Superior temporal gyrus (tissue), 1 donor: ENCODE data around the gene BANP.
A peak's percentile ranks its signal among the peaks of the same experiment; 100 is the strongest.
"Not testable (repeated sequence)": the region's sequence is repeated elsewhere in the genome, so short reads cannot be mapped to it uniquely, and the experiment has no call there.

Source experiments
- DNase-seq: peaks from one replicate; pipeline ENCODE4 v3.0.0-alpha.2; 2016; ENCODE audit errors: extremely low spot score

Gene BANP

DNA sequence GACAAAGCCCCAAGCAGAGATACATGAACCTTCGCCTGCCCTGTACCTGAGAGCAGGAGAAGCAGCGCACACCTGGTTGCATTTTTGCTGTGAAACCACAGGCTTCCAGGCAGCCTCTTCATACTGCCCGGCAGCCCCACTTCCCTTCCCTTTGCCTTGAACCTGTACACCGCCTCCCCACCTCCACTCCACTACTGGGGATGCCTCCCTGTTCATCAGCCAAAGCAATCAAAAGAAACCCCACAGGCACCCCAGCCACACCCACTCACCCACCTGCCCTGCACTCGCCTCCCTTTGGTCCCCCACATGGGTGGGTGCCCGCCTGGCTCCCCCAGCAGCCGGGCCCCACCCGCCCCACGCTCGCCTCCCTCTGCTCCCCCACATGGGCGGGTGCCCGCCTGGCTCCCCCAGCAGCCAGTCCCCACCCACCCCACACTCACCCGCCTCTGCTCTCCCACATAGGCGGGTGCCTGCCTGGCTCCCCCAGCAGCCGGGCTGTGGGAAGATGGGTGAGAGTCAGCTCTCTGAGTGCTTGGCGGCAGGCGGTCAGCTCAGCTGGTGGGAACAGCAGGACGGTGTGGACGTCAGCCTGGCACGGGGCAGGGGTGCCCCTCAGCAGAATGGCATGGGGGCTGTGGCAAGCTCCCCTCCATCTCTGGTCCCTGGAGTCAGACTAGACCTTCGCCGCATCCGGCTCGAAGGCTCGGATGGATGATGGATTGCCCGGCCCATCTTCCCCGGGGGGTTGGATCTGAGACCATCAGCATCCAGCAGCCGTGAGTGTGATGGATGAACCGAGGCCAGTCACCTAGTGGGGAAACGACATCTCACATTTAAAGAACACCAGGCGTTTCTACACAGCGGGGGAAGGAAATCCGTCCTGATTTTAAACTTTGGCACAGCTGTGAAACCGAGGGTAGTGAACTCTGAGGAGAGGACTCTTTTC, 135.6 kb downstream of the BANP start:
- no peak for DNase-seq

DNA sequence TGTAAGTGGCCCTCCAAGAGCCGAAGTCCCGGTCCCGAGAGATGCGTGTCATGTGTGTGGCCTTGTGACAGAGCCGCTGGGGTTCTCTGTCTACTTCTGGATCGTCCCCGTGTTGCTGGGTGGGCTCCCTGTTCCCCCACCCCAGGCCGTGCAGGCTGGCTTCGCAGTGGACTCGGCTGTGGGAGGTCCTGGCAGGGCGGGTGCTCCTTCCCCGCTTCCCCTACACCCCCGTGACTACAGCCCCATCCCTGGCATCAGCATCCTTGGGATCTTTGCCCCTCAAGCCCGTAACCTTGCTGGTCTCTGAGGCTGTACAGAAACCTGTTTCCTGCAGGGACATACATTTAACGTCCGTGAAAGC, 136.3 kb downstream of the BANP start:
- DNase-seq: no peak

DNA sequence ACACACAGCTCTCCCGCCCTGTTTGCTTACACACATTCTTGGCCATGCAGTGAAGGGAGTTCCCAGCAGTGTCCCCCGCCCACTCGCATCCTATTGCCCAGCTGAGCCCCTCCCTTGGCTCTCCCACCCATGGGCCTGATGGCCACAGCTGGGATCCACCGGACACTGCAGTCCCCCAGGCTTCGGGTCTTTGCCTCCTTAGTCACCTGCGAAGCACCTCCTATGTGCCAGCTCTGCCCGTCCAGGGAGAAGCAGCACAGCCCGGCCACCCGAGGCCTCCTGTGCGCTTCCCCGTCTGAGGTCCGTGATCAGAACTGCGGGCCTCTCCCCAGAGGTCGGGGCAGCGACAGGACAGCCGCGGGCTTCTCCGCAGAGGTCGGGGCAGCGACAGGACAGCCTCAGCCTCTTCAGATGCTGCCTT, 136.9 kb downstream of the BANP start:
- DNase-seq: no peak

DNA sequence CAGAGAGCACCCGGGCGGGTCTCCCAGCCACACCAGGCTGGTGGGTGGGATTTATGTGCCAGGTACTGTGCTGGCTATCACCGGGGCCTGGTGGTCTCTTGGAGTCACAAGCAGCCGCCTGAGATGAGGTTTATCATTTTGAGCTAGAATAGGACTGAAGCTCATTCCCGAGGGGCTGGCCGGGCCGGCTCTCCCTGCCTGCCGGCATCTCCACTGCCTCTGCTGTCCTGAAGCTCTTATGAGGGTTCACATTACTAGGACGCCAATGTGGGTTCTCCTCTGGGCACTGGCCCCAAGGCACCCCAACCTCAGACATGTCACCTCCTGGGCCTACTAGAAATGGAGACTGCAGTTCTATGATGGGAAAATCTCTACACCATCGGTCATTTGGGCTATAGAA, 137.4 kb downstream of the BANP start:
- not testable (repeated sequence) for DNase-seq

DNA sequence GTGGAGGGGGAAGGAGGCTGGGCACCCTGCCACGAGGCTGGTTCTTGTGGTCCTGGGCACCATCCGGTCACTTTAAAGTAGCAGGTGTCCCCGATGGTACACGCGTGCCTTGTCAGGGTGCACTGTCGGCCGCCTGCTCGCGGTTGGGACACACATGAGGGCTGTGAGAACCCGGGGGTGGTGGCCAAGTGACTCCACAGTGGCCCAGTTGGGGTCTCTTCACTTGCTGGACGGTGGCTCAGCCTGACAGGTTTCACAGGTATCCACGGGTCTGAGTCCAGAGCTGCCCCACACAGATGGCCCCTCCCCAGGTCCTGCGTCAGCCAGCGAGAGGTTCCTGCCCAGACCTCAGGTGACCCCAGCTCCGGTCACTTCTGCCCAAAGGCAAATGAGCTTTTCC, 137.8 kb downstream of the BANP start:
- DNase-seq: not testable (repeated sequence)

DNA sequence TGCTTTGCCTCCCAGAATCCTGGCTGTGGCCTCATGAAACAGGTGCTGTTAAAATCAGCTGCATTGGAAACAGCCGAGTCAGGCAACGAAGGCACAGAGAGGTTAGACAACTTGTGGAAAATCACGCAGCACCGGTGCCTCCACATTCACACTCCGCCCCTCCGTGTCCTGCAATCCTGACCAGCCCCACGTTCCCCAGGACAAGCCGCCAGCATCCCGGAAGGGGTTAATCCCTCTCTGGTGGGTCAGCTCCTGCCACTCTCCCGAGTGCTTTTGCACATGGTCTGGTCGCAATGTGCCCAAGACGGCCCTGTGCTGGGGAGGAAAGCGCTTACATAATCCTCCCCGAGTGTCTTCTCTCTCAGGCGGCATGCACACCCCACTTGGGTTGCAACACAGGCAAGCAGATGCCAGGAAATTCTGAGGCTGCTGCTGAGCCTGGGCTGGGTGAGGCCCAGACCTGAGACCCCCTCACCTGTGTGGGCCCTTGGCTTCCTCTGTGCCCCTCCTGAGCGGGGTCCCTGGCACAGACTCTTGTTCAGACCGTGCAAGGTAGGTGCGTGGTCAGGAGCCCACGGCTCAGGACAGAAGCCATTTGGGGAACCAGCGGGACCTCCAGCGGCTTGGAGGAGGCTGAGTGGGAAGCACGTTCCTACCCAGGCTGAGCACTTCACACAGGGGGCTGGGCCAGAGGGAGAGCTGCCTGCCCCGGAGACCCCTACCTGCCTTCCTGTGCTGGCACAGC, 138.6 kb downstream of the BANP start:
- DNase-seq: peak; percentile 51

DNA sequence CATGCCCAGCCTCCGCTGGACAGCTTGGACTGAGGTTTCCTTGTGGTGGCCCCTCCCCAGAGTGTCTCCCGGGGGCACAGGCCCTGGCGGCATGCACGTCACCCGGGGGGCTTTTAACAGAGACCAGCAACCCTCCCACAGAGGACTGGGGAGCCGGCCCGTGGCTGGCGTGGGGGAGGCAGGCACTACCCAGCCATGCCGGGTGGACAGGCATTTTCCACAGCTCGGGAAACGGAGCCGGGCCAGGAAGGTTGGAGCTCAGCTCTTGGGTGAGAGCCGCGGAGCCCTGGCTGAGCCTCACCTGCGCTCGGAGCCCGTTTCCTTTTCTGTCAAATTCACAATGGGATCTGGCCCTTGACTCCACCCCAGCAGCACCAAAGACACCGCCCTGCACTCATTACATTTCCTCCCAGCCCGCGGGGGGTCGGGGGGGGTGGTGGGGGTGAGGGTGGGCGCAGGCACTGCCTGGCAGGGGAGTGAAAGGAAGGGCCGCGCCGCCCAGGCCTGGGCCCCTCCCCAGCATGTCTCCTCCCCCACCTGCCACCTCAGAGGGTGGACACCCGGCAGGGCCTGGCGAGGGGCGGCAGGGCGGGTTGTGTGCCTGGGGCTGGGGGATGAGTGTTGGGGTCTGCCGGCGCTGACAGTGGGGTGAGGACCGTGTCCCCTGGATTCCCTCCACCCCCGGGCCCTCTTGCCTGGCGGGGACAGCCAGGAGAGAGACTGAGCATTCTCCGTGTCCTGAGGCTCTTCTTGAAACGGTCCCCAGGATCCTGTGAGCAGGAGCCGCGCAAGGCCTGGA, 139.3 kb downstream of the BANP start:
- DNase-seq: not testable (repeated sequence)

DNA sequence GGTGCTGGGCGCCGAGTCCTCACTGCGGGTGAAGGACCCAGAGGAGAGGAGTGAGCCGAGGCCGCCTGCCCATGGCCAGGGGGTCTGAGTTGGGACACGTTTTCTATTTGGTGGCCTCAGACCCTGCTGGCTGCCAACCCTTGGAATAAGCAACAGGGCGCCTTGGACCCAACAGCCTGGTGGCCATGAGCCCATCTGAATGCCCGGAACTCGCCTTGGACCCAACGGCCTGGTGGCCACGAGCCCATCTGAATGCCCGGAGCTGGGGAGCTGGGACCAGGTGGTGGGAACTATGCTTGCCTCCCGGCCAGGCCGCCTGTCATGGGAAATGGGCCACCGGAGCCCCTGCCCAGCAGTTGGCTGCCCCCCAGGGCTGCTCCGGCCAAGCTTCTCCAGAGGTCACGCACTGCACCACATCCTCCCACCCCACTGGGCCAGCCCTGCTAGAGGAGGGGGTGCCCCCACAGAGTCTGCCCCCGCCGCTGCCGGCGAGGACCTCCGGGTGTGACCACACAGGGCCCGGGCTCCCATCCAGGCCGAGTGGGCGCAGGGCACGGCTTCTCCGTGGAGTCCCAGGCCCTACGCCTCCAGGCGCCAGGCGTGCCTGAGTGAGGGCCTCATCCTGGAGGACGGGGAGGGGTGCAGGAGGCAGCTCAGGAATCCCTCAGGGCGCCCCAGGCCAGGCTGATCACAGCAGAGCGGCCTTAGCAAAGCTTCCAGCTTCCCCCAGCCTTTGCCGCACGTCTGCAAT, 140.2 kb downstream of the BANP start:
- not testable (repeated sequence) for DNase-seq

DNA sequence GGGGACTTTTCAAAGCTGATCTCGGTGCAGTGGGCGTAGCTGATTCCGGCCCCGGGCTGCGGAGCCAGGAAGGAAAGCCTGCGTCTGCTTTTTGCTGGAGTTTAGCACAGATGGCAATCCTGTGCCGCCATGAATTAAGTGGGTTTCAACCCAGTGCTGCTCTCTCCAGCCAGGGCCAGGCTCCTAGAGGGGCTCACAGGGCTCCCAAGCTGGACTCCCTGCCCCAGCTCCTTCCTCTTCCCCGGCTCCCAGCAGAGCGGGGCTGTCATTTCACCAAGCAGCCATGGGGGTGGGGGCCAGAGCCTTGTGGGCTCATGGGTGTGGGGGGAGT, 140.7 kb downstream of the BANP start:
- not testable (repeated sequence) for DNase-seq

DNA sequence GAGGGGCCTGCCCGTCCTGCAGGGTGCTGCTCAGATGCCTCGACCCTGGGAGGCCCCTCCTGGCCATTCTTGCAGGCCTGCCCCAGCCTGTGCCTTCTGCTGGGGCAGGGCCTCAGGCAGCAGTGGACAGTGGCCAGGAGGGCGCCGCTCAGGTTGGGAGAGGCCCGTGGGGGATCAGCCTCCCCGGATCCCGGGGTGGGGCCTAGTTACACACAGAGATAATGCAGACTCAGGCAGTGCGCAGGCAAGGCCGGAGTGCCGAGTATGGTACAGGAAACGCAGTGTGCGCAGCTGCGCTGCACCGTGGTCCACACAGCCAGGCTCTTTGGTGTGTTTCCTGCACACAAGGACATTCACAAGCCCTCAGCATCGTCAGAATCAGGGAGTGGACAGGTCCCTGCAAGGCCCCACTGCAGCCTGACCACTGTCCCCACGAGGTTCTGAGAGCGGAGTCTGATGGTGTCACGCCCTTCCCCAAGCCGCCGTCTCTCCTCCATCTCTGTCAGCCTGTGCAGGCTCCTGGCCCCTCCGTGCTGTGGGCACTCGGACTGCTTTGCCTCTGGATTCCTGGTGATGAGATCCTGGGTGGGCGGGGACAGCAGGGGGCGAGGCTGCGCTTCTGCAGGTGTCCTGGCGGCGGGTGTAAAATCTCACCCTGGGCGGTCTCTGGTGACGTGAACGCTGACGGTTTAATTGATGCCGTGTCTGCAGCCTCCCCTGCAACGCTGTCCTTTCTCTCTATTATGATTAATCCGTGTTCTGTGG, 141.7 kb downstream of the BANP start:
- not testable (repeated sequence) for DNase-seq

DNA sequence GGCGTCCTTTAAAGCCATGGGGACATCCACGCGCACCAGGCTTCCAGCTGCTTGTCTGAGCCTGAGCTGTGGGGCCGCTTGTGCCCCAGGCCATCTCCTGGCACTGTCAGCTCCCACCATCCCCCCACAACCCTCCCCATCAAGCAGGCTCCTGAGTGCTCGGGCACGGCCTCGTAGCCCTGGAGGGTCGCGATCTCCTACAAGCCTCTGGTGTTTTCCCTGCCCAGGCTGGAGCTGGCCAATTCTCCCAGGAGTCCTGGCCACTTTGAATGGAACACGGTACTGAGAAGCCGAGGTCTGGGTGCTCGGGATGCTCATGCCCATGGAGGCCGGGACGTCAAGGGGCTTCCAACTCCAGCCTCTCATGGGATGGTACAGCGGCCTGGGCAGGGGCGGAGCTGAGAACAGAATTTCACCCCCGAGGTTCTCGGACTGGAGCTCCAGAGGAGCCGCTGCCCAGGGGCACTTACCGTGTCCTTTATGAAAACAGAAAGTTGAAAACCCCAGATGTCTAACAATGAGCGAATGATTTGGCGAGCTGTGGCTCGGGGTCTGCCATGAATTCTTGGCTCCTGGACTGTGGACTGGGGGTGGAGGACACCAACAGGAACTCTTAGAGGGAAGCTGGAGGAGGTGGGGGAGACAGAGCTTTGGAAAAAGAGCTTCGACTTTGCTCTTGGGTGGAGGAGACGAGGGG, 142.5 kb downstream of the BANP start:
- DNase-seq: not testable (repeated sequence)

DNA sequence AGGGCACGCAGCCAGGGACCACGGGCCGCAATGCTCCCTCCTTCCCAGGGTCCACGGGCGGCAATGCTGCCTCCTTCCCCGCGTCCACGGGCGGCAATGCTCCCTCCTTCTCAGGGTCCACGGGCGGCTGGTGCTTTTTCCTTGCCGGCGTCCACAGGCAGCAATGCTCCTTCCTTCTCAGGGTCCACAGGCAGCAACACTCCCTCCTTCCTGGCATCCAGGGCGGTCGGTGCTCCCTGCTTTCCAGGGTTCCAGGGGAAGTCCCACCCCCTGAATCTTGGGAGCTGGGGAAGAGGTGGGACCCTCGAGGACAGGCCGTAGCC, 143.0 kb downstream of the BANP start:
- DNase-seq: not testable (repeated sequence)

DNA sequence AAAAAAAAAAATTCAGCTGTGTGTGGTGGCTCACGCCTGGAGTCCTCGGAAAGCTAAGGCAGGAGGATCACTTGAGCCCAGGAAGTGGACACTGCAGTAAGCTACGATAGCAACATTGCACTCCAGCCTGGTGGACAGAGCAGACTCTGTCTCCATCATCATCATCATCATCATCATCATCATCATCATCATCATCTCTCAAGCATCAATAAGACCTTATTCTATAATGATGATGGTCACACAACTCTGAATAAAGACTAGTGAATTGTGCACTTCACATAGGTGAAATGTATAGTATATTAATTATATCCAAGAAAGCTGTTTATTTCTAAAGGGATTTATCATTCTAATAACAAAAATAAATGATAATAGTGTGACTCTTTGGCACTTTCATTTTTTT, 143.7 kb downstream of the BANP start:
- DNase-seq: not testable (repeated sequence)

DNA sequence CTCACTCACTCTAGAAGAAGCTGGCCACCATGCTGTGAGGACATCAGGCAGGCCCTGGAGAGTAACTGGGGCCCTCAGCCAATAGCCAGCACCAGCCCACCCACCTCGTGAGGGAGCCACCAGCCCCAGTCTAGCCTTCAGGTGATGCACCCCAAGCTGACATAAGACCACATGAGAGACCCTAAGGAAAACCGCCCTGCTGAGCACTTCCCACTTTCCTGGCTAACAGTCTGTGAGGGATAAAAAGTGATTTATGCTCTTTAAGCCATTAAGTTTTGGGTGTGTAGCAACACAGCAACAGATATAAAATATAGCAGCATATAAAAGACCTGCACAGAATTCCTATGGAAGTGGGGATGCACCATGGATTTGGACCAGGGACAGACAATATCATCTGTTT, 145.4 kb downstream of the BANP start:
- DNase-seq: not testable (repeated sequence)

DNA sequence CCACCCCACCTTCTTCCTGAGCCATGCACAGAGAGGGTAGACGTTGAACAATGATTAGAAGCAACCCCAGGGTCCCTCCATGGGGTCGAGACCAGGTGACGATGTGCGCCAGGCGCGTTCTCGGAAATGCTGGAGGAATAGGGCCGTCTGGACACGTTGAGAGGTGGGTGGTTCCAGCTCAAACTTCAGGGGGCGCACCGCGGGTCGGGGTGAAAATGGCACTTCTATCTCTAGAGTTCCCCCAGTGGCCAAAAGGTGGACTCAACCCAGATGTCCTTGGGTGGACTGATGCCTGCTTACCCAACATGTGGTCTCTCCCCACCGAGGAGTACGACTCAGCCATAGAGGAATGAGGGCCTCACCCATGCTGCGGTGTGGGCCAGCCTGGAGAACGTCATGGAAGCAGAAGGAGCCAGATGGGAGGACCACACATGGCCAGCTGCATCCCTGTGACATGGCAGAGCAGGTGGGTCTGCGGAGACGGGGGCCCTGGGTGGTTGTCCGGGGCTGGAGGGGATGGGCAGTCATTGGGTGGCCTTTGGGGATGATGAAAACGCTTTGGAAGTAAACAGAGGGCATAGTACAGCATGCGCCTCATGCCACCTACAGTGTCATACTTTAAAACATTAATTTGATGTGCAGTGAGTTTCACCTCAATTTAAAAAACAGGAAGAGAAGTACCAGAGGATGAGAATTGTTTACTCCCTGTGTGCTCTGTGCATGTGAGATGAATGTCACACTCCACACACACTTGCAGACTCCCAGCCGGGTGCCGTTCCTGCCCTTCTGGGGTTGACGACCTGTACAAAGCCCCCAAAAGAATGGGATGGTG, 147.7 kb downstream of the BANP start:
- not testable (repeated sequence) for DNase-seq

DNA sequence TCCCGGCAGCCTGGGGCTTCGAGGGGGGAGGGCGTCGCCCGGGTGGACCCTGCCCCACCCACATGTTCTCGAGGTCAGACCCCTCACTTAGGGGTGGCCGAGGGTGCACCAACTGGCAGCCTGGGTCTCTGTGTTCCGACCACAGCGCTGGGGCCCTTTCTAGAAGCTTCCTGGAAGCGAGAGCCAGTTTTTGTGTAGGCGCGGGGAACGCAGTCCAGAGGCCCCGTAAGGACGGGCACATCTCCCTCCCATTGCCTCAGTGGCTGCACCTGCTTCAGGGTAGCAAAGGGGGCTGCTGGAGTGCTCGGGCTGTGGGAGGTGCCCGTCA, 148.3 kb downstream of the BANP start:
- no peak for DNase-seq

DNA sequence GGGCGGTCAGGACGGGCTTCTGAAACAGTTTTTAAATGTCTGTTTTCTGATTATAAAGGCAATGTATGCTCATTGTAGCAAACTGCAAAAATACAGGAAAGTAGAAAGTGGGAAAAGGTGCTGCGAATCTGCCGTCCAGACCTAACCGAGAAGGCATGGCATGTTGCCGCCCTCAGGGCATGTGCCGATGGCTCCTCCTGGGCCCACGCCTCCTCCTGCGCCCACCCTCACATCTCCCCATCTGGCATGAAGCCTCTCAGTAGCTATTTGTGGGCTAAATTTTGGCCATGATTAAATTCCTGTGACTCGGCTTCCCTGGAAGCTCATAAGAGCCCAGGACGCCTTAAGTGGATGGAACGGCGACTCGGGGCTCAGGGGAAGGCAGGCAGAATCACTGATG, 148.7 kb downstream of the BANP start:
- not testable (repeated sequence) for DNase-seq

DNA sequence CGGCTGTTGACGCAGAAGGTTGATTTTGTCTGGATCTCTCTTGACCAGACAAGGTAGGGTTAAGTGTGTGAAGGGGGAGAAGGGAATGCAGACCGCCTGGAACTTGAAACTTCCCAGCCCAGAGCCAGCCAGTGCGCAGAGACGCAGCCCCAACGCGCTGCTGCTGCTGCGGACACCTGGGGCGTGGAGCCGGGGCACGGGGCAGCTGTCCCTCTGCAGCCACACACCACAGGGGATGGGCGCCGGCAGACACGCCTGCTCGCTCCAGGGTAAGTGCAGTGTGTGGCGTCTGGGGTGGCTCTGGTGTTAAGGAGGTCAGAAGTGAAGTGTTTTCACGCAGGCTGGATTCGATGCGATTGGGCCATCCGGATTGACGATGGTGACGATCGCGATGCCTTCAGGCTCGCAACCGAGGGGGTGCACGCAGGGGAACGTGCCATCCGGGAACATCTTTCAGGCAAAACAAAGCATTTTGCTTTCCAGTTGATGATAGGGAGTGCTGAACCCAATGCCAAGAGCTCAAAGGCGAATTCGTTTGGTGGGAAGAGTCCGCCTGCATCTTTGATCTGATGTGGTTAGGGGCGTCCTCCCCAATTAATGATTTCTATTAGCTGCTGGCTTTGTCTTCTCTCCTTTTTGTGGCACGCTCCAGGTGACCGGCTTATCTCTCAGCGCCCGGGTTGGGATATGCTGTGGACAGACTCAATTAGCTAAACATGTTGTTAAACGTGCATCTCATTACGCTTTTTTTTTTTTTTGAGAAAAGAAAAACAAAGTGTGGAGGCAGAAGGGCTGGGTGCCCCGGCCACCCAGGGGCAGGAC, 149.8 kb downstream of the BANP start:
- DNase-seq: not testable (repeated sequence)
